K562 (cell line): ENCODE results near the gene KCNJ10. TPM values are rescaled to one million over a fixed set of nuclear protein-coding genes. Genes with fewer than 3 reads are reported as not detected.

Experiments
- ATAC-seq: fragments of 200-7000 bp; cut with Tn5 transposase; 3 replicates; pipeline ENCODE4 v1.9.1; 2020; ENCODE audit warnings: moderate library complexity
- BruUV-seq: library from RNA; stranded (reverse); fragments of 400-500 nt; replicated peaks from 2 replicates; lab custom pipeline; 2021; lab: Mats Ljungman, UMichigan
- CTCF ChIA-PET: fragments of 300-600 bp; formaldehyde crosslinking; extraction: SDS; loops from one replicate; lab custom pipeline; 2021; ENCODE audit warnings: low intra/inter-chr PET ratio; lab: Yijun Ruan, JAX
- POLR2A ChIA-PET: fragments of 300-600, 350-650 bp; sonication (Branson Sonifier 250); formaldehyde crosslinking; extraction: SDS; loops from one replicate; lab custom pipeline; 2021; ENCODE audit warnings: antibody characterized with exemption, inconsistent platforms; lab: Yijun Ruan, JAX
- DNase-seq, 4 experiments: peaks; one replicate each; pipeline versions ENCODE4 v3.0.0 to v3.0.0-alpha.2; 2011 to 2018; ENCODE audit warnings: low spot score in 3 of 4, mixed read lengths in 3 of 4; ENCODE audit errors: extremely low read depth in 1 of 4
- FAIRE-seq: peaks from 2 replicates; lab custom pipeline; 2011; peaks lifted over from hg19 to GRCh38; lab: Jason Lieb, UNC
- H2AFZ ChIP-seq: 2 replicates; pipeline ENCODE4 v1.6.0; 2011; ENCODE audit warnings: low read depth, low read length, control low read depth, inconsistent platforms
- H3K27ac ChIP-seq: fragments of 200-600 bp; 3 replicates; pipeline ENCODE4 v1.8.0; 2011; ENCODE audit warnings: low read depth, mild to moderate bottlenecking, control low read depth, inconsistent platforms, low read length, moderate library complexity, mixed read lengths; ENCODE audit errors: extremely low read depth
- H3K27me3 ChIP-seq, 2 experiments: fragments of 300-600 bp in 1 of 2; 2 replicates in 1 of 2; 3 replicates in 1 of 2; pipeline versions ENCODE4 v1.6.0 to v1.8.0; 2011; ENCODE audit warnings: inconsistent platforms in 2 of 2, low read length in 2 of 2, mild to moderate bottlenecking in 1 of 2, mixed read lengths in 1 of 2, moderate library complexity in 1 of 2; ENCODE audit not compliant: control insufficient read depth in 2 of 2, insufficient read depth in 2 of 2
- H3K36me3 ChIP-seq: fragments of 300-600 bp; 3 replicates; pipeline ENCODE4 v1.8.0; 2011; ENCODE audit warnings: mild to moderate bottlenecking, low read length, inconsistent platforms; ENCODE audit not compliant: control insufficient read depth, insufficient read depth
- H3K4me1 ChIP-seq, 2 experiments: fragments of 200-600 bp in 1 of 2; replicated peaks in 1 of 2; 2 replicates in 1 of 2; 3 replicates in 1 of 2; pipeline versions ENCODE4 v1.5.1 to v1.8.0; 2011; ENCODE audit warnings: inconsistent platforms in 2 of 2, low read length in 2 of 2, mild to moderate bottlenecking in 1 of 2, mixed read lengths in 1 of 2, moderate library complexity in 1 of 2; ENCODE audit not compliant: control insufficient read depth in 2 of 2, insufficient read depth in 2 of 2
- H3K4me2 ChIP-seq: 2 replicates; pipeline ENCODE4 v1.6.1; 2011; ENCODE audit warnings: low read length, control low read depth, inconsistent platforms, mixed read lengths; ENCODE audit not compliant: insufficient read depth
- H3K4me3 ChIP-seq: fragments of 200-600 bp; sonication (generic), shearing (Covaris generic); 2 replicates; pipeline ENCODE4 v1.5.1; 2016; ENCODE audit warnings: control low read depth, inconsistent platforms
- H3K79me2 ChIP-seq: fragments of 200-600 bp; 3 replicates; pipeline ENCODE4 v1.8.0; 2011; ENCODE audit warnings: low read length, inconsistent platforms; ENCODE audit not compliant: control insufficient read depth, insufficient read depth
- H3K9ac ChIP-seq, 2 experiments: 2 replicates each; pipeline versions ENCODE4 v1.6.0 to v1.6.1; 2011; ENCODE audit warnings: low read depth in 2 of 2, low read length in 2 of 2, control low read depth in 1 of 2, inconsistent platforms in 1 of 2, mild to moderate bottlenecking in 1 of 2, mixed read lengths in 1 of 2; ENCODE audit not compliant: insufficient read depth in 1 of 2
- H3K9me1 ChIP-seq: one replicate; pipeline ENCODE4 v1.6.0; 2011; ENCODE audit warnings: inconsistent platforms, mild to moderate bottlenecking, low read length, moderate library complexity; ENCODE audit not compliant: control insufficient read depth, insufficient read depth
- H3K9me3 ChIP-seq: replicated peaks from 2 replicates; pipeline ENCODE4 v1.5.1; 2011; ENCODE audit warnings: low read depth, low read length, inconsistent platforms; ENCODE audit not compliant: control insufficient read depth, insufficient read depth
- H4K20me1 ChIP-seq: replicated peaks from 2 replicates; pipeline ENCODE4 v1.6.1; 2011; ENCODE audit warnings: low read length, inconsistent platforms, mixed read lengths; ENCODE audit not compliant: control insufficient read depth, insufficient read depth
- ATF2 ChIP-seq: sonication (generic); formaldehyde crosslinking; IDR thresholded peaks from 2 replicates; pipeline ENCODE4 v1.8.1; 2022; ENCODE audit warnings: missing genetic modification reagents
- HSF4 ChIP-seq: fragments of 250-450 bp; sonication (Bioruptor Pico); IDR thresholded peaks from 2 replicates; pipeline ENCODE4 v2.1.2; 2022; ENCODE audit warnings: mild to moderate bottlenecking, moderate library complexity, borderline replicate concordance
- NELFE ChIP-seq: IDR thresholded peaks from 2 replicates; pipeline ENCODE4 v1.6.1; 2011; ENCODE audit warnings: mild to moderate bottlenecking; ENCODE audit not compliant: insufficient read depth, insufficient read length
- SMC3 ChIP-seq: conservative IDR thresholded peaks from 2 replicates; pipeline ENCODE4 v1.6.1; 2011; ENCODE audit warnings: low read depth, low read length, improper control_type of control experiment; ENCODE audit not compliant: insufficient read depth
- ZNF778 ChIP-seq: fragments of 450-650 bp; formaldehyde crosslinking; IDR thresholded peaks from 2 replicates; pipeline ENCODE4 v1.4.0; 2020; ENCODE audit warnings: mild to moderate bottlenecking, moderate library complexity
- WGBS: fragments of 100-300 bp; shearing (Covaris generic); methylation state at CpG from one replicate; pipeline ENCODE4 v1.1.6; 2016; ENCODE audit warnings: low coverage, mixed read lengths; ENCODE audit not compliant: insufficient coverage; ENCODE audit errors: missing lambda C conversion rate; 5-methylcytosine and 5-hydroxymethylcytosine counted together
- in situ Hi-C: fragments of 300-500 bp; cut with MboI; formaldehyde crosslinking; loops from 4 replicates; pipeline ENCODE4 v1.15.0; 2018; ENCODE audit warnings: inconsistent platforms, mixed read lengths
- intact Hi-C: fragments of 100-400 bp; cut with micrococcal nuclease; formaldehyde crosslinking; loops from 2 replicates; pipeline ENCODE4 v1.14.2; 2022
- polyA plus RNA-seq, 8 experiments: library from polyadenylated mRNA; depleted of rRNA in 4 of 8; stranded (reverse) in 5 of 8; unstranded in 3 of 8; fragments of >200 nt; fragmentation: Nextera tagmentation in 2 of 8; fragmentation: Illumina TruSeq in 1 of 8; extraction: Ambion mirVana in 2 of 8; extraction: Trizol in 1 of 8; gene quantifications; 2 replicates each; pipeline versions ENCODE4 v1.2.1 to v1.2.3, GENCODE V29; 2011 to 2014; ENCODE audit warnings: inconsistent platforms in 1 of 8, missing spikeins in 1 of 8
- total RNA-seq, 7 experiments: library from RNA; depleted of rRNA in 6 of 7; stranded (reverse); fragments of >200 nt in 6 of 7; fragmentation: Illumina TruSeq in 2 of 7; extraction: Trizol in 2 of 7; gene quantifications; 2 replicates each; pipeline versions ENCODE4 v1.2.1 to v1.2.3, GENCODE V29; 2011 to 2021; ENCODE audit warnings: low replicate concordance in 1 of 7
- TF ChIP-seq, protein P1 (sequence below), 2 experiments: fragments of 450-650 bp; IDR thresholded peaks; 2 replicates each; pipeline ENCODE4 v1.6.1; 2016

Gene KCNJ10
- total and polyA plus RNA-seq, 9 of the 15 experiments (the other 6 are each of a cell fraction or from before 2014, with no cell fraction given) = 0.06 to 0.11 TPM; not detected in 7

DNA sequence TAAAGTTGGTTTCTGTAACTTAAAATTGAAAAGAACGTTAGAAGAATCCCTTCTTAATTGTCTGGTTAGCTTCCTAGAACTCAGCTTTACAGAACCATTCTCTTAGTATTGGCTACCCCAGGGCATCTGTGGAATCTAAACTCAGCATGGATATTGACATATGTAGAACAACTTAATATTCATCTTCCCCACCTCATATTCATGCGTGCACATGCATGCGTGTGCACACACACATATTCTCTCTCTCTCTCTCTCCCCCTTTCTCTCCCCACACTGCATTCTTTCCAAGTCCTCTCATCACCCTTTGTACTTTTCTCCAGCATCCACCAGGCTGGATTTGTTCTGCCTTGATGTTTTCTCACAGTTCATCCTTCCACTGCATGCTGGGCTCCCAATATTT, 51.6 kb downstream of the KCNJ10 start:
- no peaks in the 10 kb centered on the region for H3K79me2 ChIP-seq
- no peak for ATAC-seq
- H3K9me1 ChIP-seq = no peaks in the 10 kb centered on the region
- H3K9ac ChIP-seq = no peak overlapping the region
- no TSS peak for BruUV-seq
- no peak for FAIRE-seq
- peaks cover 3% of the 10 kb centered on the region; the same call in 1 of the 2 replicates for H4K20me1 ChIP-seq
- 3% methylated on average over 3 of the region's 3 CpGs for WGBS
- in situ Hi-C loops (no loop called here), intact Hi-C loops (no loop called here)
- ChIA-PET POLR2A (interaction anchor here (3.2 kb wide), 1 partner anchor 10 kb away, joined by 10 read pairs; no protein-coding TSS in a partner anchor), CTCF (no interaction called here)
- H3K4me1 ChIP-seq = peaks cover 0 to 11% of the 10 kb centered on the region in 2 experiments; a peak in 2 of 5 replicates
- H3K4me3 ChIP-seq = no peak overlapping the region
- no peaks in the 10 kb centered on the region for H3K36me3 ChIP-seq
- H2AFZ ChIP-seq = no peak overlapping the region
- H3K4me2 ChIP-seq = no peak overlapping the region
- TF ChIP-seq SMC3 (no peak), ATF2 (CRISPR knock-in tag) (no peak), NELFE (no peak), HSF4 (CRISPR knock-in tag) (no peak), ZNF778 (CRISPR knock-in tag) (no peak)
- TF ChIP-seq, protein P1, sequence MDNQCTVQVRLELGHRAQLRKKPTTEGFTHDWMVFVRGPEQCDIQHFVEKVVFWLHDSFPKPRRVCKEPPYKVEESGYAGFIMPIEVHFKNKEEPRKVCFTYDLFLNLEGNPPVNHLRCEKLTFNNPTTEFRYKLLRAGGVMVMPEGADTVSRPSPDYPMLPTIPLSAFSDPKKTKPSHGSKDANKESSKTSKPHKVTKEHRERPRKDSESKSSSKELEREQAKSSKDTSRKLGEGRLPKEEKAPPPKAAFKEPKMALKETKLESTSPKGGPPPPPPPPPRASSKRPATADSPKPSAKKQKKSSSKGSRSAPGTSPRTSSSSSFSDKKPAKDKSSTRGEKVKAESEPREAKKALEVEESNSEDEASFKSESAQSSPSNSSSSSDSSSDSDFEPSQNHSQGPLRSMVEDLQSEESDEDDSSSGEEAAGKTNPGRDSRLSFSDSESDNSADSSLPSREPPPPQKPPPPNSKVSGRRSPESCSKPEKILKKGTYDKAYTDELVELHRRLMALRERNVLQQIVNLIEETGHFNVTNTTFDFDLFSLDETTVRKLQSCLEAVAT (IDR thresholded peaks at IDR 0.05) = no peak
- no peak for DNase-seq
- no peak overlapping the region for H3K27ac ChIP-seq
- peaks cover 2 to 7% of the 10 kb centered on the region in 2 experiments; a peak in 2 of 5 replicates for H3K27me3 ChIP-seq
- no peaks in the 10 kb centered on the region for H3K9me3 ChIP-seq
